ENCODE results near the gene STK32C.

The STK32C gene

DNA sequence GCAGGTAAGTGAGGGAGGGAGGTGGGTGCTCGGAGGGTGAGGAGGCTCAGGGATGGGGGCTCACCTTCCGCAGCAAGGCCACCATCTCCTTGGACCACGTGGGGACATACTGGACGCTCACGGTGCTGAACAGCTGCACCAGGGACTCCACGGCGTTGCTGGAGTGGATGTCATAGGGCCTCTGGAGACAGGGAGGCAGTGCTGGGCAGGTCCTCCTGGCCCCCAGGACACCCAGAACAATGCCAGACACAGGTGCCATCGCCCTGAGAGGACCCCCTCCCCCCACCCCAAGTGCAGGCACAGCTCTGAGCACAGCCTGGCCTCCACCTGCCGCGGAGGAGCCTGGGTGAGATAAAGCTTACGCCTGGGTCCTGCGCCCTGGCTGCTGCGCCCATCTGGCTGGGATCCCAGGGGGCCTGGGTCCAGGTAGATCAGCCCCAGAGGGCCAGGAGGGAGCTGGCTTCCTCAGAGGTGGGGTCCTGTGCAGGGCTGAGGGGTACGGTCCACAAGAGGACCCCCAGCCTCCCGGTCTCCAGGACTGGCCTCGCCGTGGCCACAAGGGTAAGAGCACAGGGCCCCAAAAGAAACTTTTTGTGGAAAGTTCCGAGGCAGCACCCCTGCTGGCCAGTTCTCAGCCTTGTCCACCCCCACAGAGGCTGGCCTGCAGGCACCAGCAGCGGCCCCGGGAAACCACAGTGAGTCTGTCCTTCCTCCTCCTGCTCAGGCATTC is 83.2 kb downstream of the STK32C start:
- H3K27me3 ChIP-seq (ENCODE audit: insufficient read depth, poor library complexity, severe bottlenecking) = no peaks in the 10 kb centered on the region
- no peak overlapping the region for H3K27ac ChIP-seq (replicated peaks)
- H3K4me3 ChIP-seq (replicated peaks; ENCODE audit: insufficient read depth, low read length) = no peak overlapping the region
- no peak for TF ChIP-seq GABPA (IDR thresholded peaks at IDR 0.05; ENCODE audit: low read depth)
- TF ChIP-seq, protein P1, sequence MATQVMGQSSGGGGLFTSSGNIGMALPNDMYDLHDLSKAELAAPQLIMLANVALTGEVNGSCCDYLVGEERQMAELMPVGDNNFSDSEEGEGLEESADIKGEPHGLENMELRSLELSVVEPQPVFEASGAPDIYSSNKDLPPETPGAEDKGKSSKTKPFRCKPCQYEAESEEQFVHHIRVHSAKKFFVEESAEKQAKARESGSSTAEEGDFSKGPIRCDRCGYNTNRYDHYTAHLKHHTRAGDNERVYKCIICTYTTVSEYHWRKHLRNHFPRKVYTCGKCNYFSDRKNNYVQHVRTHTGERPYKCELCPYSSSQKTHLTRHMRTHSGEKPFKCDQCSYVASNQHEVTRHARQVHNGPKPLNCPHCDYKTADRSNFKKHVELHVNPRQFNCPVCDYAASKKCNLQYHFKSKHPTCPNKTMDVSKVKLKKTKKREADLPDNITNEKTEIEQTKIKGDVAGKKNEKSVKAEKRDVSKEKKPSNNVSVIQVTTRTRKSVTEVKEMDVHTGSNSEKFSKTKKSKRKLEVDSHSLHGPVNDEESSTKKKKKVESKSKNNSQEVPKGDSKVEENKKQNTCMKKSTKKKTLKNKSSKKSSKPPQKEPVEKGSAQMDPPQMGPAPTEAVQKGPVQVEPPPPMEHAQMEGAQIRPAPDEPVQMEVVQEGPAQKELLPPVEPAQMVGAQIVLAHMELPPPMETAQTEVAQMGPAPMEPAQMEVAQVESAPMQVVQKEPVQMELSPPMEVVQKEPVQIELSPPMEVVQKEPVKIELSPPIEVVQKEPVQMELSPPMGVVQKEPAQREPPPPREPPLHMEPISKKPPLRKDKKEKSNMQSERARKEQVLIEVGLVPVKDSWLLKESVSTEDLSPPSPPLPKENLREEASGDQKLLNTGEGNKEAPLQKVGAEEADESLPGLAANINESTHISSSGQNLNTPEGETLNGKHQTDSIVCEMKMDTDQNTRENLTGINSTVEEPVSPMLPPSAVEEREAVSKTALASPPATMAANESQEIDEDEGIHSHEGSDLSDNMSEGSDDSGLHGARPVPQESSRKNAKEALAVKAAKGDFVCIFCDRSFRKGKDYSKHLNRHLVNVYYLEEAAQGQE (IDR thresholded peaks at IDR 0.05; ENCODE audit: insufficient replicate concordance, low read depth) = no peak
- TF ChIP-seq SPI1 (IDR thresholded peaks at IDR 0.05; ENCODE audit: borderline replicate concordance, low read depth) = no peak
- TF ChIP-seq, protein P2, sequence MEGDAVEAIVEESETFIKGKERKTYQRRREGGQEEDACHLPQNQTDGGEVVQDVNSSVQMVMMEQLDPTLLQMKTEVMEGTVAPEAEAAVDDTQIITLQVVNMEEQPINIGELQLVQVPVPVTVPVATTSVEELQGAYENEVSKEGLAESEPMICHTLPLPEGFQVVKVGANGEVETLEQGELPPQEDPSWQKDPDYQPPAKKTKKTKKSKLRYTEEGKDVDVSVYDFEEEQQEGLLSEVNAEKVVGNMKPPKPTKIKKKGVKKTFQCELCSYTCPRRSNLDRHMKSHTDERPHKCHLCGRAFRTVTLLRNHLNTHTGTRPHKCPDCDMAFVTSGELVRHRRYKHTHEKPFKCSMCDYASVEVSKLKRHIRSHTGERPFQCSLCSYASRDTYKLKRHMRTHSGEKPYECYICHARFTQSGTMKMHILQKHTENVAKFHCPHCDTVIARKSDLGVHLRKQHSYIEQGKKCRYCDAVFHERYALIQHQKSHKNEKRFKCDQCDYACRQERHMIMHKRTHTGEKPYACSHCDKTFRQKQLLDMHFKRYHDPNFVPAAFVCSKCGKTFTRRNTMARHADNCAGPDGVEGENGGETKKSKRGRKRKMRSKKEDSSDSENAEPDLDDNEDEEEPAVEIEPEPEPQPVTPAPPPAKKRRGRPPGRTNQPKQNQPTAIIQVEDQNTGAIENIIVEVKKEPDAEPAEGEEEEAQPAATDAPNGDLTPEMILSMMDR (IDR thresholded peaks at IDR 0.05; ENCODE audit: insufficient read depth, low read length) = no peak
- TF ChIP-seq POLR2AphosphoS5 (IDR thresholded peaks at IDR 0.05; ENCODE audit: low read depth) = no peak
- no peak for DNase-seq (ENCODE audit: low read depth in 1 of 2, low spot score in 1 of 2)

DNA sequence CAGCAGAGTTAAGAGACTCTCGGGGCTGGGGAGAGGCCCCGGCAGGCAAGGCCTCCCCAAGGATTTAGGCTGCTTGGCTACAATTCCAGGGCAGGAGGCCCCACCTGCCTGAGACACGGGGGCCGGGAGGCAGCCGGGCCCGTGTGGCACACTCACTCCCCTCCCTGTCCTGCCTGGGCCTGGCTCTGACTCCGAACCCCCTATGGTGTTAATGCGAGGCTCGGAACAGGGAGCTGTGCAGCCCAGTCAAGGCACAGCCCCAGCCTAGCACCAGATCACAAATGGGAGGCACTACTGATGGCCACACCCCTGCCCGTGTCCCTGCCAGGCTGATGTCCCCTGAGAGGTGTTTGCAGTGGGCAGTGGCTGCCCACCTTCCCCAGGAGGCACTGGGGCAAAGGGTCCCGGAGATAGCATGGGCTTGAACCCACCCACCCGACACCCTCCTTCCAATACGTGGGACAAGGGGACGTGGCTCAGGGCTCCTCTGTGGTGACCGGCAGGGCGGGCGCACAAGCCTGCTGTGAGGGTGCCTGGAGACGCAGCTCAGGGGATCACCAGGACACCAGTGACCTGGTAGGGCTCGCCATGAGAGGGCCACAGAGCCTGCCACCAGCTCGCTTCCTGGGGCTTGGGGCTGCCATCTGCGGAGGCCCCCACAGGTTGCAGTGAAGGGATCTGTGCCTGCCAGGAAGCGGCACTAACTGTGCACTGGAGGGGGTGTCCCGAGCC is 84.0 kb downstream of the STK32C start:
- no peak overlapping the region for H3K27ac ChIP-seq (replicated peaks)
- no peaks in the 10 kb centered on the region for H3K27me3 ChIP-seq (ENCODE audit: insufficient read depth, poor library complexity, severe bottlenecking)
- DNase-seq (ENCODE audit: low read depth in 1 of 2, low spot score in 1 of 2) = no peak
- H3K4me3 ChIP-seq (replicated peaks; ENCODE audit: insufficient read depth, low read length) = no peak overlapping the region
- TF ChIP-seq GABPA (IDR thresholded peaks at IDR 0.05; ENCODE audit: low read depth) = no peak
- TF ChIP-seq, protein P2 (IDR thresholded peaks at IDR 0.05; ENCODE audit: insufficient read depth, low read length) = no peak
- TF ChIP-seq, protein P1 (IDR thresholded peaks at IDR 0.05; ENCODE audit: insufficient replicate concordance, low read depth) = no peak
- no peak for TF ChIP-seq POLR2AphosphoS5 (IDR thresholded peaks at IDR 0.05; ENCODE audit: low read depth)
- no peak for TF ChIP-seq SPI1 (IDR thresholded peaks at IDR 0.05; ENCODE audit: borderline replicate concordance, low read depth)

DNA sequence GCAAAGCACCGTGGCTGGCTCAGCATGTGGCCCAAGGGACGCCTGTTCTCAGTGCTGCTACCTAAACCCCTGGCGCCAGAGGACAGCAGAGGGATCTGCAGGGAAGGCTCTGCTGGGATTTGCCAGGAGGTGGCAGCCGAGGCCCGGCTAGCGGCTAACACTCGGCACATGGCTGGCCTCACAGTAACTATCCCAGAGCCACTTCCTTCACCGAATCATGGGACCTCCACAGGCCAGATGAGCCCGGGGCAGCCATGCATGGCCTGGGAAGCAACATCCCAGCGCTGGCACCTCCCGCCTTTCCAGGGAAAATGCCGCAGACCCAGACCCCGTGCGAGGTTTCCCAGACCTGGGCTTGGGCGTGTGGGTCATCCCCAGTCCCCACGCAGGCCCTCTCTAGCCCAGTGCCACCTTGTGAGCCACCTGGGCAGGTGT is 84.6 kb downstream of the STK32C start:
- Histone ChIP-seq H3K27me3 (ENCODE audit: insufficient read depth, poor library complexity, severe bottlenecking) (no peaks in the 10 kb centered on the region), H3K4me3 (replicated peaks; ENCODE audit: insufficient read depth, low read length) (no peak overlapping the region), H3K27ac (replicated peaks) (no peak overlapping the region)
- TF ChIP-seq, protein P2 (IDR thresholded peaks at IDR 0.05; ENCODE audit: insufficient read depth, low read length) = peak; percentile 100
- TF ChIP-seq SPI1 (IDR thresholded peaks at IDR 0.05; ENCODE audit: borderline replicate concordance, low read depth) (peak; percentile 22; the same call in 1 of the 2 replicates), GABPA (IDR thresholded peaks at IDR 0.05; ENCODE audit: low read depth) (no peak), POLR2AphosphoS5 (IDR thresholded peaks at IDR 0.05; ENCODE audit: low read depth) (no peak)
- TF ChIP-seq, protein P1 (IDR thresholded peaks at IDR 0.05; ENCODE audit: insufficient replicate concordance, low read depth) = no peak
- peak; percentile 65 to 89 for DNase-seq (ENCODE audit: low read depth in 1 of 2, low spot score in 1 of 2)
